H9 (cell line): ENCODE results near the gene ANP32E. TPM values are rescaled to one million over a fixed set of nuclear protein-coding genes. Genes with fewer than 3 reads are reported as not detected.
"Not testable (repeated sequence)": the region's sequence is repeated elsewhere in the genome, so short reads cannot be mapped to it uniquely, and the experiment has no call there.

Source experiments
- DNase-seq: peaks from one replicate; pipeline ENCODE4 v3.0.0-alpha.2; 2017
- H2AFZ ChIP-seq: one replicate; pipeline ENCODE4 v1.6.1; 2013; ENCODE audit warnings: mild to moderate bottlenecking, low read length, control low read depth, moderate library complexity
- H2AK5ac ChIP-seq: 2 replicates; pipeline ENCODE4 v1.6.1; 2013; ENCODE audit warnings: low read length, control low read depth, mixed read lengths; ENCODE audit not compliant: insufficient read length
- H2BK120ac ChIP-seq: one replicate; pipeline ENCODE4 v1.6.1; 2013; ENCODE audit warnings: low read depth, mild to moderate bottlenecking, low read length, control low read depth, inconsistent platforms; ENCODE audit not compliant: poor library complexity, severe bottlenecking
- H2BK12ac ChIP-seq: 2 replicates; pipeline ENCODE4 v1.6.1; 2013; ENCODE audit warnings: low read length, control low read depth, mixed read lengths, low read depth; ENCODE audit not compliant: insufficient read length
- H2BK15ac ChIP-seq: 2 replicates; pipeline ENCODE4 v1.6.1; 2013; ENCODE audit warnings: low read depth, low read length, control low read depth
- H2BK20ac ChIP-seq: one replicate; pipeline ENCODE4 v1.6.1; 2013; ENCODE audit warnings: low read depth, mild to moderate bottlenecking, low read length, control low read depth, inconsistent platforms; ENCODE audit not compliant: poor library complexity, severe bottlenecking
- H2BK5ac ChIP-seq: 2 replicates; pipeline ENCODE4 v1.6.1; 2013; ENCODE audit warnings: low read length, control low read depth, mixed read lengths; ENCODE audit not compliant: insufficient read length
- H3K14ac ChIP-seq: 2 replicates; pipeline ENCODE4 v1.6.1; 2013; ENCODE audit warnings: low read length, control low read depth; ENCODE audit not compliant: insufficient read depth
- H3K18ac ChIP-seq: 2 replicates; pipeline ENCODE4 v1.6.1; 2013; ENCODE audit warnings: low read depth, mild to moderate bottlenecking, mixed read lengths, low read length, control low read depth; ENCODE audit not compliant: insufficient read length
- H3K23ac ChIP-seq: 2 replicates; pipeline ENCODE4 v1.6.1; 2013; ENCODE audit warnings: low read length, control low read depth, mixed read lengths, low read depth; ENCODE audit not compliant: insufficient read length
- H3K23me2 ChIP-seq: 2 replicates; pipeline ENCODE4 v1.6.1; 2013; ENCODE audit warnings: low read depth, mild to moderate bottlenecking, mixed read lengths, low read length, control low read depth; ENCODE audit not compliant: insufficient read length, poor library complexity, severe bottlenecking
- H3K27ac ChIP-seq: 2 replicates; pipeline ENCODE4 v1.5.1; 2013; ENCODE audit warnings: low read length, control low read depth, mixed read lengths, low read depth; ENCODE audit not compliant: insufficient read length
- H3K27me3 ChIP-seq: 2 replicates; pipeline ENCODE4 v1.6.1; 2013; ENCODE audit warnings: low read length, control low read depth, inconsistent platforms; ENCODE audit not compliant: insufficient read depth
- H3K4ac ChIP-seq: 2 replicates; pipeline ENCODE4 v1.6.1; 2013; ENCODE audit warnings: low read depth, mild to moderate bottlenecking, control low read depth, inconsistent platforms, low read length, moderate library complexity
- H3K4me1 ChIP-seq: 2 replicates; pipeline ENCODE4 v1.6.1; 2013; ENCODE audit warnings: low read length, control low read depth, inconsistent platforms; ENCODE audit not compliant: insufficient read depth
- H3K4me2 ChIP-seq: 2 replicates; pipeline ENCODE4 v1.6.1; 2013; ENCODE audit warnings: low read length, control low read depth, mixed read lengths; ENCODE audit not compliant: insufficient read length, insufficient read depth
- H3K56ac ChIP-seq: 2 replicates; pipeline ENCODE4 v1.6.1; 2013; ENCODE audit warnings: low read depth, mild to moderate bottlenecking, mixed read lengths, low read length, control low read depth; ENCODE audit not compliant: insufficient read length
- H3K79me1 ChIP-seq: 2 replicates; pipeline ENCODE4 v1.6.1; 2013; ENCODE audit warnings: low read depth, mild to moderate bottlenecking, moderate library complexity, low read length, control low read depth, inconsistent platforms; ENCODE audit not compliant: insufficient read depth, poor library complexity, severe bottlenecking
- H3K79me2 ChIP-seq: 2 replicates; pipeline ENCODE4 v1.6.1; 2013; ENCODE audit warnings: low read length, control low read depth, inconsistent platforms; ENCODE audit not compliant: insufficient read depth
- H3K9ac ChIP-seq: 2 replicates; pipeline ENCODE4 v1.6.1; 2013; ENCODE audit warnings: low read length, control low read depth, mixed read lengths; ENCODE audit not compliant: insufficient read length; ENCODE audit errors: extremely low read depth
- H3K9me3 ChIP-seq: one replicate; pipeline ENCODE4 v1.6.1; 2013; ENCODE audit warnings: low read depth, low read length, inconsistent platforms; ENCODE audit not compliant: control insufficient read depth
- H3T11ph ChIP-seq: one replicate; pipeline ENCODE4 v1.6.1; 2013; ENCODE audit warnings: mild to moderate bottlenecking, low read length, control low read depth, inconsistent platforms
- H4K20me1 ChIP-seq: one replicate; pipeline ENCODE4 v1.6.1; 2013; ENCODE audit not compliant: control insufficient read depth, insufficient read length, insufficient read depth
- H4K5ac ChIP-seq: 2 replicates; pipeline ENCODE4 v1.6.1; 2013; ENCODE audit warnings: low read depth, mild to moderate bottlenecking, mixed read lengths, low read length, control low read depth; ENCODE audit not compliant: insufficient read length
- H4K8ac ChIP-seq: replicated peaks from 2 replicates; pipeline ENCODE4 v1.6.1; 2013; ENCODE audit warnings: low read length, control low read depth, mixed read lengths, low read depth; ENCODE audit not compliant: insufficient read length
- H4K91ac ChIP-seq: 2 replicates; pipeline ENCODE4 v1.6.1; 2013; ENCODE audit warnings: low read depth, mild to moderate bottlenecking, moderate library complexity, mixed read lengths, low read length, control low read depth; ENCODE audit not compliant: insufficient read length
- H3K27ac Mint-ChIP-seq, 3 experiments: 2 replicates in 2 of 3; 3 replicates in 1 of 3; pipeline ENCODE4 v1.8.0; 2020 to 2021; ENCODE audit warnings: mixed read lengths in 3 of 3, mild to moderate bottlenecking in 1 of 3, moderate library complexity in 1 of 3
- H3K27me3 Mint-ChIP-seq: 2 replicates; pipeline ENCODE4 v1.8.0; 2021; ENCODE audit warnings: low read depth, mild to moderate bottlenecking, moderate library complexity, mixed read lengths
- H3K36me3 Mint-ChIP-seq, 3 experiments: 2 replicates in 2 of 3; 3 replicates in 1 of 3; pipeline ENCODE4 v1.8.0; 2020 to 2021; ENCODE audit warnings: low read depth in 3 of 3, mixed read lengths in 3 of 3; ENCODE audit not compliant: insufficient read depth in 1 of 3
- H3K4me1 Mint-ChIP-seq, 2 experiments: 2 replicates each; pipeline ENCODE4 v1.8.0; 2020; ENCODE audit warnings: mixed read lengths in 2 of 2
- H3K4me3 Mint-ChIP-seq, 2 experiments: 2 replicates in 1 of 2; 3 replicates in 1 of 2; pipeline ENCODE4 v1.8.0; 2020 to 2021; ENCODE audit warnings: mild to moderate bottlenecking in 2 of 2, mixed read lengths in 2 of 2, moderate library complexity in 1 of 2
- H3K9me3 Mint-ChIP-seq, 2 experiments: 2 replicates in 1 of 2; 3 replicates in 1 of 2; pipeline ENCODE4 v1.8.0; 2020; ENCODE audit warnings: mild to moderate bottlenecking in 2 of 2, mixed read lengths in 2 of 2, moderate library complexity in 1 of 2
- WGBS: extraction: QIAGEN DNeasy Blood & Tissue Kit; methylation state at CpG from one replicate; pipeline ENCODE4 v1.1.7; 2013; ENCODE audit warnings: missing lambda C conversion rate, low lambda C conversion rate, mixed read lengths; ENCODE audit not compliant: insufficient read length; ENCODE audit errors: extremely low coverage; 5-methylcytosine and 5-hydroxymethylcytosine counted together
- total RNA-seq: library from RNA; stranded (reverse); gene quantifications from 2 replicates; pipeline ENCODE4 v1.2.1, GENCODE V29; 2021
- TF ChIP-seq, protein P1 (sequence below): fragments of 200-600 bp; sonication (generic); conservative IDR thresholded peaks from 3 replicates; pipeline ENCODE4 v1.8.0; 2021; ENCODE audit warnings: antibody characterized with exemption, mild to moderate bottlenecking

ANP32E gene
- total RNA-seq, 1 experiment from 2014 or later: 106 TPM

DNA sequence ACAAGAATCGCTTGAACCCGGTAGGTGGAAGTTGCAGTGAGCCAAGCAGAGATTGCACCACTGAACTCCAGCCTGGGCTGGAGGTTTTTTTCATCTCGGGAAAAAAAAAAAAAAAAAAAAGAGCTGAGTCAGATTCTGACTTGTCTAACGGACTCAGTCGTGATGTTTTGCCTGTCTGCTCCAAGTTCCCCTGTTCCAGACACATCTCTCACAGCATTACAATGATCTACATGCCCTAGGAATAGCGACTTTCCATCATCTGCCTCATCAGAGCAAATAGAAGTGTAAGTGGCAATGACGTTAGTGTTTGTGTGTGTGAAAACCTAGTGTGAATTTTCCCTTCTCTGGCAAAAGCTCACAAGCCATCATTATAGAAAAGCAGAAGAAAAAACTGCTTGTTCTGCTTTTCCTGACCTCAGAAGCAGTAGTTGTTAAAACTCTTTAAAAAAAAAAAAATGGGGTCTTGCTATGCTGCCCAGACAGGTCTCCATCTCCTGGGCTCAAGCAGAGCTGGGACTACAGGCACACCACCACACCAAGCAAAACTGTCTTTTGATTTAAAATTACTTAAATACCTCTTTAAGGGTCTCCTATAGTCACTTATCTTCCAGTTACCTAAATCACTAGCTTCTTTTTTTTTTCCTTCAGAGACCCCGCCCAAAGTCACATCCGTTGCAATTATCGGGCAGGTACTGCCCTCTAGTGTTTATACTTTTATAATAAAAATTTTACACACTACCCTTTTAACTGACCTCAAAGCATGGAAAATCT is 48.9 kb downstream of the ANP32E start:
- peaks cover 4 to 5% of the 10 kb centered on the region in 2 experiments; a peak in 3 of 5 replicates for H3K9me3 Mint-ChIP-seq
- H3K4me1 Mint-ChIP-seq: 0 out of 4 replicates have a peak, but pooled peaks cover 0 to 2% of the 10 kb centered on the region in 2 experiments
- no peak overlapping the region for H3K14ac ChIP-seq
- H3K27ac Mint-ChIP-seq: no peak overlapping the region
- no peak overlapping the region for H2BK120ac ChIP-seq
- H3K4me2 ChIP-seq: no peak overlapping the region
- no peak overlapping the region for H3K4ac ChIP-seq
- no peak overlapping the region for H3K23ac ChIP-seq
- no peaks in the 10 kb centered on the region for H3K9me3 ChIP-seq
- no peak overlapping the region for H2BK5ac ChIP-seq
- H3K79me1 ChIP-seq: no peaks in the 10 kb centered on the region
- H2AFZ ChIP-seq: no peak overlapping the region
- TF ChIP-seq, protein P1, sequence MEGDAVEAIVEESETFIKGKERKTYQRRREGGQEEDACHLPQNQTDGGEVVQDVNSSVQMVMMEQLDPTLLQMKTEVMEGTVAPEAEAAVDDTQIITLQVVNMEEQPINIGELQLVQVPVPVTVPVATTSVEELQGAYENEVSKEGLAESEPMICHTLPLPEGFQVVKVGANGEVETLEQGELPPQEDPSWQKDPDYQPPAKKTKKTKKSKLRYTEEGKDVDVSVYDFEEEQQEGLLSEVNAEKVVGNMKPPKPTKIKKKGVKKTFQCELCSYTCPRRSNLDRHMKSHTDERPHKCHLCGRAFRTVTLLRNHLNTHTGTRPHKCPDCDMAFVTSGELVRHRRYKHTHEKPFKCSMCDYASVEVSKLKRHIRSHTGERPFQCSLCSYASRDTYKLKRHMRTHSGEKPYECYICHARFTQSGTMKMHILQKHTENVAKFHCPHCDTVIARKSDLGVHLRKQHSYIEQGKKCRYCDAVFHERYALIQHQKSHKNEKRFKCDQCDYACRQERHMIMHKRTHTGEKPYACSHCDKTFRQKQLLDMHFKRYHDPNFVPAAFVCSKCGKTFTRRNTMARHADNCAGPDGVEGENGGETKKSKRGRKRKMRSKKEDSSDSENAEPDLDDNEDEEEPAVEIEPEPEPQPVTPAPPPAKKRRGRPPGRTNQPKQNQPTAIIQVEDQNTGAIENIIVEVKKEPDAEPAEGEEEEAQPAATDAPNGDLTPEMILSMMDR: peak; percentile 79
- no peak overlapping the region for H2AK5ac ChIP-seq
- no peak overlapping the region for H2BK15ac ChIP-seq
- H4K8ac ChIP-seq: no peak overlapping the region
- H3K23me2 ChIP-seq: no peaks in the 10 kb centered on the region
- no peaks in the 10 kb centered on the region for H3K79me2 ChIP-seq
- H3K56ac ChIP-seq: no peak overlapping the region
- peak overlapping the region; percentile 26 for H3K27ac ChIP-seq
- H2BK20ac ChIP-seq: no peak overlapping the region
- no peak overlapping the region for H3T11ph ChIP-seq
- no CpG with 5 or more reads among the region's 10 CpGs for WGBS
- H4K91ac ChIP-seq: no peak overlapping the region
- no peaks in the 10 kb centered on the region for H3K27me3 Mint-ChIP-seq
- no peaks in the 10 kb centered on the region for H3K27me3 ChIP-seq
- no peak overlapping the region for H3K9ac ChIP-seq
- no peak for DNase-seq
- H3K18ac ChIP-seq: no peak overlapping the region
- H3K4me3 Mint-ChIP-seq: no peak overlapping the region; a peak in 1 of 5 replicates
- no peaks in the 10 kb centered on the region for H4K20me1 ChIP-seq
- H4K5ac ChIP-seq: no peak overlapping the region
- no peaks in the 10 kb centered on the region for H3K4me1 ChIP-seq
- H3K36me3 Mint-ChIP-seq: peaks cover 0 to 5% (median 0%) of the 10 kb centered on the region in 3 experiments; a peak in 1 of 7 replicates
- H2BK12ac ChIP-seq: no peak overlapping the region

DNA sequence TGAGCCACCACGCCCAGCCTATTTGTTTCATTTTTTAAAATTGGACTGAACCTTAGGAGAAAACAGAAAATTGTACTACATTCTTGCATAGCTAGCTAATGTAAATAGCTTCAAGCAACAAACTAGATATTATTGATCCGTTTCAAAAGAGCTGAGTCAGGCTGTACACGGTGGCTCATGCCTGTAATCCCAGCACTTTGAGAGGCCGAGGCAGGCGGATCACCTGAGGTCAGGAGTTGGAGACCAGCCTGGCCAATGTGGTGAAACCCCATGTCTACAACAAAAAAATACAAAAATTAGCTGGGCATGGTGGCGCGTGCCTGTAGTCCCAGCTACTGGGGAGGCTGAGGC is 49.5 kb downstream of the ANP32E start:
- not testable (repeated sequence) for H4K5ac ChIP-seq, H4K8ac ChIP-seq, H4K91ac ChIP-seq, H3K4ac ChIP-seq, H2BK120ac ChIP-seq, H3K9me3 ChIP-seq, H3K36me3 Mint-ChIP-seq, H2AFZ ChIP-seq, H2AK5ac ChIP-seq, H3K4me2 ChIP-seq, H2BK20ac ChIP-seq, H3K27ac Mint-ChIP-seq, H3K4me1 Mint-ChIP-seq, H3K27me3 ChIP-seq, H4K20me1 ChIP-seq, H3T11ph ChIP-seq, H3K56ac ChIP-seq, H3K9ac ChIP-seq, H2BK12ac ChIP-seq, H3K23me2 ChIP-seq, H3K14ac ChIP-seq, H3K18ac ChIP-seq, H2BK15ac ChIP-seq, H3K79me2 ChIP-seq, H3K79me1 ChIP-seq, H3K4me3 Mint-ChIP-seq, H3K9me3 Mint-ChIP-seq, H2BK5ac ChIP-seq, H3K23ac ChIP-seq, H3K27ac ChIP-seq, H3K27me3 Mint-ChIP-seq, DNase-seq, H3K4me1 ChIP-seq
- no CpG with 5 or more reads among the region's 7 CpGs for WGBS
